GM23248 (cell line): ENCODE measurements around the gene RANBP10. TPM values are rescaled to one million over a fixed set of nuclear protein-coding genes. Genes with fewer than 3 reads are reported as not detected.

Source experiments
- DNase-seq: peaks from one replicate; pipeline ENCODE4 v3.0.0-alpha.2; 2015
- H2AFZ ChIP-seq: fragments of 200-600 bp; sonication (generic); 2 replicates; pipeline ENCODE4 v1.6.1; 2016; ENCODE audit warnings: antibody characterized with exemption
- H3F3A ChIP-seq: fragments of 200-600 bp; sonication (generic); 2 replicates; pipeline ENCODE4 v1.6.1; 2016; ENCODE audit warnings: mild to moderate bottlenecking, antibody characterized with exemption, mixed run types; ENCODE audit not compliant: insufficient read depth
- H3K27ac ChIP-seq: fragments of 200-600 bp; sonication (generic); 2 replicates; pipeline ENCODE4 v1.5.1; 2016; ENCODE audit warnings: mild to moderate bottlenecking
- H3K27me3 ChIP-seq: fragments of 200-600 bp; sonication (generic); replicated peaks from 2 replicates; pipeline ENCODE4 v1.6.1; 2016; ENCODE audit warnings: mild to moderate bottlenecking; ENCODE audit not compliant: insufficient read depth
- H3K36me3 ChIP-seq: fragments of 200-600 bp; sonication (generic); 2 replicates; pipeline ENCODE4 v1.6.1; 2016; ENCODE audit warnings: low read depth, mild to moderate bottlenecking
- H3K4me1 ChIP-seq: fragments of 200-600 bp; sonication (generic); 2 replicates; pipeline ENCODE4 v1.6.1; 2016; ENCODE audit warnings: mild to moderate bottlenecking; ENCODE audit not compliant: insufficient read depth
- H3K4me2 ChIP-seq: fragments of 200-600 bp; sonication (generic); one replicate; pipeline ENCODE4 v1.6.1; 2016; ENCODE audit warnings: mild to moderate bottlenecking; ENCODE audit not compliant: unreplicated experiment
- H3K4me3 ChIP-seq: fragments of 200-600 bp; sonication (generic); 2 replicates; pipeline ENCODE4 v1.5.1; 2016; ENCODE audit warnings: mild to moderate bottlenecking
- H3K79me2 ChIP-seq: fragments of 200-600 bp; sonication (generic); 2 replicates; pipeline ENCODE4 v1.6.1; 2016; ENCODE audit warnings: mild to moderate bottlenecking; ENCODE audit not compliant: insufficient read depth
- H3K9ac ChIP-seq: fragments of 200-600 bp; sonication (generic); 2 replicates; pipeline ENCODE4 v1.6.1; 2016; ENCODE audit warnings: mild to moderate bottlenecking
- H3K9me2 ChIP-seq: fragments of 200-600 bp; sonication (generic); 2 replicates; pipeline ENCODE4 v1.6.1; 2016; ENCODE audit warnings: mixed run types, mild to moderate bottlenecking, moderate library complexity; ENCODE audit not compliant: insufficient read depth
- H3K9me3 ChIP-seq: fragments of 200-600 bp; sonication (generic); one replicate; pipeline ENCODE4 v1.6.1; 2017; ENCODE audit warnings: low read depth
- H4K20me1 ChIP-seq: fragments of 200-600 bp; sonication (generic); 2 replicates; pipeline ENCODE4 v1.6.0; 2016; ENCODE audit not compliant: insufficient read depth
- EZH2 ChIP-seq: fragments of 200-600 bp; sonication (generic); IDR thresholded peaks from 2 replicates; pipeline ENCODE4 v1.6.1; 2018; ENCODE audit warnings: antibody characterized with exemption, mild to moderate bottlenecking; ENCODE audit not compliant: insufficient read depth, poor library complexity, severe bottlenecking
- EZH2phosphoT487 ChIP-seq: fragments of 200-600 bp; sonication (generic); IDR thresholded peaks from 2 replicates; pipeline ENCODE4 v1.6.1; 2018; ENCODE audit warnings: antibody characterized with exemption, moderate library complexity, mild to moderate bottlenecking, low read depth; ENCODE audit not compliant: insufficient read depth
- WGBS, 2 experiments: methylation state at CpG; one replicate each; pipeline ENCODE4 v1.1.6; 2015 to 2017; ENCODE audit warnings: low lambda C conversion rate in 2 of 2, low coverage in 1 of 2; ENCODE audit errors: missing lambda C conversion rate in 2 of 2; 5-methylcytosine and 5-hydroxymethylcytosine counted together
- in situ Hi-C: fragments of 300-500 bp; cut with MboI; formaldehyde crosslinking; loops from 2 replicates; pipeline ENCODE4 v1.15.0; 2020
- polyA plus RNA-seq: library from polyadenylated mRNA; unstranded; fragments of >200 nt; fragmentation: Nextera tagmentation; extraction: Ambion mirVana; gene quantifications from 2 replicates; pipeline ENCODE4 v1.2.1, GENCODE V29; 2016
- total RNA-seq: library from RNA; depleted of rRNA; stranded (reverse); fragments of >200 nt; shearing (Covaris generic); gene quantifications from 2 replicates; pipeline ENCODE4 v1.2.3, GENCODE V29; 2014

The RANBP10 gene
- total and polyA plus RNA-seq, 2 experiments from 2014 or later: 2.4 to 5.8 TPM

DNA sequence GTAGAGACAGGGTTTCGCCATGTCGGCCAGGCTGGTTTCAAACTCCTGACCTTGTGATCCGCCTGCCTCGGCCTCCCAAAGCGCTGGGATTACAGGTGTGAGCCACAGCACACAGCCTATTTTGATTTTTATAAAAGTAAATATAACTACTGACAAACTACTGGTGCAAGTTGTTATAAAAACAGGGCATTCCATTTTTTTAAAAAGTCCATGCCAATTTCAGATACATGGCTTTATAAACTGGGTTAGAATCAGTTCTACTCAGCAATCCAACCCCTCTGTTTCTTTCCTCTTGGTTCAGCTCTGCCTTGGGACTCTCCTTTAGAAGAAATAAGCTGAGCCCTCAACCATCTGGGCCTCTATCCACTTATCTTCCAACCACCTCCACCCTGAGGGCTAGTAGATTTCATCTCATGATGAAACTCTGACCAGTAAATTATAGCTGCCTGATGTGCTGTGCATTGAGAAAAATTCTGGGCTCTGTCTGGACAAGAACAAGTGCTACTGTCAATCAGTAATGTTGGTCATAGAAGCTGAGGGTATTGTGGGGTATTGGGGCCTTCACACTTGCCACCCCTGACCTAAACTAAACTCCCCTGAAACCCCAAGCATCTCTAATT, 10.2 kb downstream of the RANBP10 start:
- Histone ChIP-seq H3K27ac (no peak overlapping the region), H3K9me2 (no peaks in the 10 kb centered on the region), H3F3A (no peaks in the 10 kb centered on the region), H3K4me1 (peaks cover 7% of the 10 kb centered on the region; the same call in 1 of the 2 replicates), H3K9ac (no peak overlapping the region), H3K27me3 (no peaks in the 10 kb centered on the region), H3K4me3 (no peak overlapping the region), H3K79me2 (peaks cover 54% of the 10 kb centered on the region), H3K36me3 (no peaks in the 10 kb centered on the region), H4K20me1 (no peaks in the 10 kb centered on the region; the same call in 1 of the 2 replicates), H2AFZ (no peak overlapping the region), H3K9me3 (no peaks in the 10 kb centered on the region), H3K4me2 (no peak overlapping the region)
- 95 to 100% methylated on average over 5 of the region's 5 CpGs for whole genome bisulfite sequencing, 2 experiments
- TF ChIP-seq EZH2phosphoT487 (no peak), EZH2 (no peak)
- DNase-seq: no peak
- in situ Hi-C loops: no loop called here

DNA sequence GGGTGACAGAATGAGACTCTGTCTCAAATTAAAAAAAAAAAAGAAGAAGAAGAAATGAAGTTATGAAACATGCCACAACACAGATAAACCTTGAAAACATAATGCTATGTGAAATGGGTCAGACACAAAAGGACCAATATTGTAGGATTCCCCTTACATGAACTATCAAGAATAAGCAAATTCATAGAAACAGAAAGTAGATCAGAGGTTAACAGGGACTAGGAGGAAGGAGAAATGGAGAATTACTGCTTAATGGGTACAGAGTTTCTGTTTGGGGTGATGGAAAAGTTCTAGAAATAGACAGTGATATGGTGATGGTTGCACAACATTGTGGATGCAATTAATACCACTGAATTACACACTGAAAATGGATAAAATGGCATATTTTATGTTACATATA, 16.3 kb downstream of the RANBP10 start:
- Histone ChIP-seq H3K9ac (no peak overlapping the region), H3F3A (no peaks in the 10 kb centered on the region), H2AFZ (no peak overlapping the region), H3K27me3 (no peaks in the 10 kb centered on the region), H3K4me1 (no peaks in the 10 kb centered on the region), H3K9me2 (no peaks in the 10 kb centered on the region), H3K36me3 (no peaks in the 10 kb centered on the region), H3K4me2 (no peak overlapping the region), H3K79me2 (peaks cover 35% of the 10 kb centered on the region), H3K9me3 (no peaks in the 10 kb centered on the region), H3K4me3 (no peak overlapping the region), H3K27ac (no peak overlapping the region), H4K20me1 (0 out of 2 replicates have a peak, but pooled peaks cover 4% of the 10 kb centered on the region)
- TF ChIP-seq EZH2phosphoT487 (no peak), EZH2 (no peak)
- DNase-seq: no peak
- in situ Hi-C loops: no loop called here

DNA sequence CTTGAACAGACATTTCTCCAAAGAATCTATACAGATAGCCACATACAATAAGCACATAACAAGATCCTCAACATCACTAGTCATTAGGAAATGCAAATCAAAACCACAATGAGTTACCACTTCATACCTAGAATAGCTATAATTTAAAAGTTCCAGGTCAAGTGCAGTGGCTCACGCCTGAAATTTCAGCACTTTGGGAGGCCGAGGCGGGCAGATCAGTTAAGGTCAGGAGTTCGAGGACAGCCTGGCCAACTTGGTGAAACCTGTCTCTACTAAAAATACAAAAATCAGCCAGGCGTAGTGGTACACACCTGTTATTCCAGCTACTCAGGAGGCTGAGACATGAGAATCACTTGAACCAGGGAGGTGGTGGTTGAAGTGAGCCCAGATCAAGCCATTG, 19.9 kb downstream of the RANBP10 start:
- Histone ChIP-seq H3K36me3 (no peaks in the 10 kb centered on the region), H3K27ac (no peak overlapping the region), H3K9ac (no peak overlapping the region), H3K4me3 (no peak overlapping the region), H3K9me2 (no peaks in the 10 kb centered on the region), H3K79me2 (peaks cover 49% of the 10 kb centered on the region), H3K4me1 (no peaks in the 10 kb centered on the region), H2AFZ (no peak overlapping the region), H3K9me3 (no peaks in the 10 kb centered on the region), H3K27me3 (no peaks in the 10 kb centered on the region), H4K20me1 (0 out of 2 replicates have a peak, but pooled peaks cover 4% of the 10 kb centered on the region), H3K4me2 (no peak overlapping the region), H3F3A (no peaks in the 10 kb centered on the region)
- no peak for DNase-seq
- 96% methylated on average over 5 of the region's 5 CpGs for WGBS, 2 experiments
- in situ Hi-C loops: no loop called here
- TF ChIP-seq EZH2phosphoT487 (no peak), EZH2 (no peak)

- no peak overlapping the region for H3K4me3 ChIP-seq
- H3K27me3 ChIP-seq: no peaks in the 10 kb centered on the region
- H3K79me2 ChIP-seq: peaks cover 45% of the 10 kb centered on the region
These were observed 23.0 kb downstream of the RANBP10 start for GRCh38 chr16:67783353-67783725.

More at GRCh38 chr16:67783353-67783725, 23.0 kb downstream of the RANBP10 start:
- TF ChIP-seq EZH2phosphoT487: no peak
- TF ChIP-seq EZH2: no peak
- Histone ChIP-seq H4K20me1 (no peaks in the 10 kb centered on the region), H3K4me2 (no peak overlapping the region), H2AFZ (no peak overlapping the region), H3K36me3 (no peaks in the 10 kb centered on the region), H3K9me2 (no peaks in the 10 kb centered on the region), H3K9ac (no peak overlapping the region), H3F3A (no peaks in the 10 kb centered on the region), H3K27ac (no peak overlapping the region), H3K9me3 (no peaks in the 10 kb centered on the region), H3K4me1 (no peaks in the 10 kb centered on the region)
- in situ Hi-C loops: no loop called here
- no peak for DNase-seq
